T47D (cell line): Measurements from ENCODE around the gene NUMA1.

ENCODE experiments used
- DNase-seq, 2 experiments: peaks; one replicate each; pipeline versions ENCODE4 v3.0.0 to v3.0.0-alpha.2; 2011 to 2012; ENCODE audit warnings: low read depth in 1 of 2, low spot score in 1 of 2
- JUND ChIP-seq: IDR thresholded peaks from 2 replicates; pipeline ENCODE4 v1.6.1; 2012; ENCODE audit warnings: low read depth
- in situ Hi-C: cut with HindIII; loops from 2 replicates; pipeline ENCODE4 v1.10.0; 2016; ENCODE audit warnings: low sequenced_read_pairs, low pct_unique_long_range_greater_than_20kb

Gene NUMA1

GRCh38 chr11:72040491-72041363, 39.6 kb downstream of the NUMA1 start:
- in situ Hi-C loops: no loop called here
- 0 out of 2 replicates have a peak, but pooled peaks have one; percentile 9 for TF ChIP-seq JUND
- DNase-seq: peak; percentile 70 to 99

GRCh38 chr11:72039856-72040401, 40.4 kb downstream of the NUMA1 start:
- DNase-seq: peak in 1 of 2 experiments; percentile 75
- in situ Hi-C loops: no loop called here
- TF ChIP-seq JUND: no peak

GRCh38 chr11:72039031-72039855, 41.1 kb downstream of the NUMA1 start:
- TF ChIP-seq JUND: no peak
- in situ Hi-C loops: no loop called here
- DNase-seq: no peak

GRCh38 chr11:72038491-72038890, 41.9 kb downstream of the NUMA1 start:
- in situ Hi-C loops: no loop called here
- peak in 1 of 2 experiments; percentile 76 for DNase-seq

GRCh38 chr11:72037554-72038311, 42.6 kb downstream of the NUMA1 start:
- in situ Hi-C loops: no loop called here
- TF ChIP-seq JUND: no peak
- DNase-seq: no peak

More at GRCh38 chr11:72038491-72038890, 41.9 kb downstream of the NUMA1 start:
- no peak for TF ChIP-seq JUND

GRCh38 chr11:72036687-72037086, 43.7 kb downstream of the NUMA1 start:
- no peak for TF ChIP-seq JUND
- in situ Hi-C loops: no loop called here
- no peak for DNase-seq

GRCh38 chr11:72030472-72031045, 49.8 kb downstream of the NUMA1 start:
- TF ChIP-seq JUND: no peak
- no peak for DNase-seq
- in situ Hi-C loops: no loop called here

GRCh38 chr11:72026090-72026489, 54.3 kb downstream of the NUMA1 start:
- no peak for DNase-seq
- in situ Hi-C loops: no loop called here
- TF ChIP-seq JUND: no peak

- TF ChIP-seq JUND: no peak
- in situ Hi-C loops: no loop called here
- no peak for DNase-seq
These were observed 56.1 kb downstream of the NUMA1 start for GRCh38 chr11:72024069-72024754.

GRCh38 chr11:72023335-72023734, 57.0 kb downstream of the NUMA1 start:
- no peak for DNase-seq
- no peak for TF ChIP-seq JUND
- in situ Hi-C loops: no loop called here

- no peak for TF ChIP-seq JUND
- in situ Hi-C loops: no loop called here
- DNase-seq: no peak
These were observed 62.2 kb downstream of the NUMA1 start for GRCh38 chr11:72018171-72018570.

GRCh38 chr11:72015511-72016061, 64.8 kb downstream of the NUMA1 start:
- in situ Hi-C loops: no loop called here
- no peak for DNase-seq
- TF ChIP-seq JUND: no peak
